K562 (cell line): ENCODE measurements around the gene MAPK1IP1L. TPM values are rescaled to one million over a fixed set of nuclear protein-coding genes. Genes with fewer than 3 reads are reported as not detected.

Source experiments
- ATAC-seq: fragments of 200-7000 bp; cut with Tn5 transposase; 3 replicates; pipeline ENCODE4 v1.9.1; 2020; ENCODE audit warnings: moderate library complexity
- BruUV-seq: library from RNA; stranded (reverse); fragments of 400-500 nt; replicated peaks from 2 replicates; lab custom pipeline; 2021; lab: Mats Ljungman, UMichigan
- CTCF ChIA-PET: fragments of 300-600 bp; formaldehyde crosslinking; extraction: SDS; loops from one replicate; lab custom pipeline; 2021; ENCODE audit warnings: low intra/inter-chr PET ratio; lab: Yijun Ruan, JAX
- POLR2A ChIA-PET: fragments of 300-600, 350-650 bp; sonication (Branson Sonifier 250); formaldehyde crosslinking; extraction: SDS; loops from one replicate; lab custom pipeline; 2021; ENCODE audit warnings: antibody characterized with exemption, inconsistent platforms; lab: Yijun Ruan, JAX
- DNase-seq, 4 experiments: peaks; one replicate each; pipeline versions ENCODE4 v3.0.0 to v3.0.0-alpha.2; 2011 to 2018; ENCODE audit warnings: low spot score in 3 of 4, mixed read lengths in 3 of 4; ENCODE audit errors: extremely low read depth in 1 of 4
- FAIRE-seq: peaks from 2 replicates; lab custom pipeline; 2011; peaks lifted over from hg19 to GRCh38; lab: Jason Lieb, UNC
- H2AFZ ChIP-seq: 2 replicates; pipeline ENCODE4 v1.6.0; 2011; ENCODE audit warnings: low read depth, low read length, control low read depth, inconsistent platforms
- H3K27ac ChIP-seq: fragments of 200-600 bp; 3 replicates; pipeline ENCODE4 v1.8.0; 2011; ENCODE audit warnings: low read depth, mild to moderate bottlenecking, control low read depth, inconsistent platforms, low read length, moderate library complexity, mixed read lengths; ENCODE audit errors: extremely low read depth
- H3K27me3 ChIP-seq, 2 experiments: fragments of 300-600 bp in 1 of 2; 2 replicates in 1 of 2; 3 replicates in 1 of 2; pipeline versions ENCODE4 v1.6.0 to v1.8.0; 2011; ENCODE audit warnings: inconsistent platforms in 2 of 2, low read length in 2 of 2, mild to moderate bottlenecking in 1 of 2, mixed read lengths in 1 of 2, moderate library complexity in 1 of 2; ENCODE audit not compliant: control insufficient read depth in 2 of 2, insufficient read depth in 2 of 2
- H3K36me3 ChIP-seq: fragments of 300-600 bp; 3 replicates; pipeline ENCODE4 v1.8.0; 2011; ENCODE audit warnings: mild to moderate bottlenecking, low read length, inconsistent platforms; ENCODE audit not compliant: control insufficient read depth, insufficient read depth
- H3K4me1 ChIP-seq, 2 experiments: fragments of 200-600 bp in 1 of 2; replicated peaks in 1 of 2; 2 replicates in 1 of 2; 3 replicates in 1 of 2; pipeline versions ENCODE4 v1.5.1 to v1.8.0; 2011; ENCODE audit warnings: inconsistent platforms in 2 of 2, low read length in 2 of 2, mild to moderate bottlenecking in 1 of 2, mixed read lengths in 1 of 2, moderate library complexity in 1 of 2; ENCODE audit not compliant: control insufficient read depth in 2 of 2, insufficient read depth in 2 of 2
- H3K4me2 ChIP-seq: 2 replicates; pipeline ENCODE4 v1.6.1; 2011; ENCODE audit warnings: low read length, control low read depth, inconsistent platforms, mixed read lengths; ENCODE audit not compliant: insufficient read depth
- H3K4me3 ChIP-seq: fragments of 200-600 bp; sonication (generic), shearing (Covaris generic); 2 replicates; pipeline ENCODE4 v1.5.1; 2016; ENCODE audit warnings: control low read depth, inconsistent platforms
- H3K79me2 ChIP-seq: fragments of 200-600 bp; 3 replicates; pipeline ENCODE4 v1.8.0; 2011; ENCODE audit warnings: low read length, inconsistent platforms; ENCODE audit not compliant: control insufficient read depth, insufficient read depth
- H3K9ac ChIP-seq, 2 experiments: 2 replicates each; pipeline versions ENCODE4 v1.6.0 to v1.6.1; 2011; ENCODE audit warnings: low read depth in 2 of 2, low read length in 2 of 2, control low read depth in 1 of 2, inconsistent platforms in 1 of 2, mild to moderate bottlenecking in 1 of 2, mixed read lengths in 1 of 2; ENCODE audit not compliant: insufficient read depth in 1 of 2
- H3K9me1 ChIP-seq: one replicate; pipeline ENCODE4 v1.6.0; 2011; ENCODE audit warnings: inconsistent platforms, mild to moderate bottlenecking, low read length, moderate library complexity; ENCODE audit not compliant: control insufficient read depth, insufficient read depth
- H3K9me3 ChIP-seq: replicated peaks from 2 replicates; pipeline ENCODE4 v1.5.1; 2011; ENCODE audit warnings: low read depth, low read length, inconsistent platforms; ENCODE audit not compliant: control insufficient read depth, insufficient read depth
- H4K20me1 ChIP-seq: replicated peaks from 2 replicates; pipeline ENCODE4 v1.6.1; 2011; ENCODE audit warnings: low read length, inconsistent platforms, mixed read lengths; ENCODE audit not compliant: control insufficient read depth, insufficient read depth
- ATF4 ChIP-seq: fragments of 450-650 bp; formaldehyde crosslinking; IDR thresholded peaks from 2 replicates; pipeline ENCODE4 v1.4.0; 2022; ENCODE audit warnings: mild to moderate bottlenecking, moderate library complexity
- CEBPG ChIP-seq, 3 experiments: fragments of 200-800 bp in 1 of 3; sonication (Bioruptor generic) in 1 of 3; sonication (generic) in 1 of 3; formaldehyde crosslinking in 1 of 3; IDR thresholded peaks in 2 of 3; conservative IDR thresholded peaks in 1 of 3; 2 replicates each; pipeline versions ENCODE4 v1.6.1 to v1.8.0; 2016 to 2022; ENCODE audit warnings: missing compliant biosample characterization in 2 of 3, missing genetic modification characterization in 2 of 3, mild to moderate bottlenecking in 1 of 3, missing genetic modification reagents in 1 of 3
- XRCC3 ChIP-seq: fragments of 450-650 bp; IDR thresholded peaks from 2 replicates; pipeline ENCODE4 v1.6.1; 2017; ENCODE audit warnings: mild to moderate bottlenecking, moderate library complexity
- ZNF277 ChIP-seq: fragments of 250-450 bp; sonication (Bioruptor Pico); IDR thresholded peaks from 2 replicates; pipeline ENCODE4 v1.8.0; 2022; ENCODE audit warnings: inconsistent platforms, mild to moderate bottlenecking, moderate library complexity, borderline replicate concordance
- ZNF445 ChIP-seq: fragments of 250-450 bp; sonication (Bioruptor Pico); IDR thresholded peaks from 2 replicates; pipeline ENCODE4 v1.4.0; 2020; ENCODE audit warnings: low read depth, mild to moderate bottlenecking, moderate library complexity
- WGBS: fragments of 100-300 bp; shearing (Covaris generic); methylation state at CpG from one replicate; pipeline ENCODE4 v1.1.6; 2016; ENCODE audit warnings: low coverage, mixed read lengths; ENCODE audit not compliant: insufficient coverage; ENCODE audit errors: missing lambda C conversion rate; 5-methylcytosine and 5-hydroxymethylcytosine counted together
- in situ Hi-C: fragments of 300-500 bp; cut with MboI; formaldehyde crosslinking; loops from 4 replicates; pipeline ENCODE4 v1.15.0; 2018; ENCODE audit warnings: inconsistent platforms, mixed read lengths
- intact Hi-C: fragments of 100-400 bp; cut with micrococcal nuclease; formaldehyde crosslinking; loops from 2 replicates; pipeline ENCODE4 v1.14.2; 2022
- polyA plus RNA-seq, 8 experiments: library from polyadenylated mRNA; depleted of rRNA in 4 of 8; stranded (reverse) in 5 of 8; unstranded in 3 of 8; fragments of >200 nt; fragmentation: Nextera tagmentation in 2 of 8; fragmentation: Illumina TruSeq in 1 of 8; extraction: Ambion mirVana in 2 of 8; extraction: Trizol in 1 of 8; gene quantifications; 2 replicates each; pipeline versions ENCODE4 v1.2.1 to v1.2.3, GENCODE V29; 2011 to 2014; ENCODE audit warnings: inconsistent platforms in 1 of 8, missing spikeins in 1 of 8
- total RNA-seq, 7 experiments: library from RNA; depleted of rRNA in 6 of 7; stranded (reverse); fragments of >200 nt in 6 of 7; fragmentation: Illumina TruSeq in 2 of 7; extraction: Trizol in 2 of 7; gene quantifications; 2 replicates each; pipeline versions ENCODE4 v1.2.1 to v1.2.3, GENCODE V29; 2011 to 2021; ENCODE audit warnings: low replicate concordance in 1 of 7

Gene MAPK1IP1L
- total and polyA plus RNA-seq, 9 of the 15 experiments (the other 6 are each of a cell fraction or from before 2014, with no cell fraction given): 32.7 to 99.4 (median 49.8) TPM

- no peak; the same call in 2 of the 3 replicates for ATAC-seq
- H4K20me1 ChIP-seq: no peaks in the 10 kb centered on the region
- FAIRE-seq: no peak
- no peak overlapping the region for H2AFZ ChIP-seq
- H3K27ac ChIP-seq: no peak overlapping the region
- no peaks in the 10 kb centered on the region; a peak in 1 of 5 replicates for H3K4me1 ChIP-seq
- peaks cover 39% of the 10 kb centered on the region; the same call in 2 of the 3 replicates for H3K36me3 ChIP-seq
- H3K27me3 ChIP-seq: no peaks in the 10 kb centered on the region
- 50% methylated on average over 2 of the region's 2 CpGs for WGBS
- H3K4me3 ChIP-seq: no peak overlapping the region
- TF ChIP-seq ATF4 (CRISPR knock-in tag): no peak
- TF ChIP-seq ZNF277 (CRISPR knock-in tag): no peak
- no peak for TF ChIP-seq CEBPG (CRISPR knock-in tag; IDR thresholded peaks at IDR 0.05)
- no peak for TF ChIP-seq CEBPG (tag; conservative IDR thresholded peaks at IDR 0.05 in 1 of 2, IDR thresholded peaks at IDR 0.05 in 1 of 2)
- no peak for TF ChIP-seq ZNF445 (CRISPR knock-in tag)
- TF ChIP-seq XRCC3: no peak
- H3K9ac ChIP-seq: no peak overlapping the region
- H3K9me3 ChIP-seq: no peaks in the 10 kb centered on the region
- peaks cover 35% of the 10 kb centered on the region for H3K79me2 ChIP-seq
- ChIA-PET POLR2A (no interaction called here), CTCF (no interaction called here)
- no peak for DNase-seq
- in situ Hi-C loops (no loop called here), intact Hi-C loops (no loop called here)
- H3K9me1 ChIP-seq: peaks cover 4% of the 10 kb centered on the region
- no peak overlapping the region for H3K4me2 ChIP-seq
- no TSS peak for BruUV-seq
These were observed 31.4 kb upstream of the MAPK1IP1L start for GRCh38 chr14:55019968-55020554.
